WTC11 (cell line): ENCODE measurements around the gene PDE4B. TPM values are rescaled to one million over a fixed set of nuclear protein-coding genes. Genes with fewer than 3 reads are reported as not detected.

Experiments used
- ATAC-seq: fragments of 200-7000 bp; cut with Tn5 transposase; 2 replicates; pipeline ENCODE4 v1.10.0; 2021; ENCODE audit warnings: mild to moderate bottlenecking, moderate library complexity
- CTCF ChIA-PET: fragments of 300-600 bp; sonication (Branson Sonifier 250); formaldehyde crosslinking; loops from one replicate; lab custom pipeline; 2021; ENCODE audit warnings: antibody characterized with exemption; lab: Charles Lee
- POLR2A ChIA-PET: fragments of 350-600 bp; sonication (Branson Sonifier 250); formaldehyde crosslinking; loops from one replicate; lab custom pipeline; 2021; ENCODE audit warnings: antibody characterized with exemption; lab: Charles Lee
- DNase-seq: peaks from one replicate; pipeline ENCODE4 v3.0.0; 2021; ENCODE audit warnings: low spot score
- H3K27ac Mint-ChIP-seq: 2 replicates; pipeline ENCODE4 v1.8.0; 2021; ENCODE audit warnings: mixed read lengths
- H3K27me3 Mint-ChIP-seq: 2 replicates; pipeline ENCODE4 v1.8.0; 2021; ENCODE audit warnings: low read depth, mild to moderate bottlenecking, moderate library complexity, mixed read lengths
- H3K36me3 Mint-ChIP-seq: 2 replicates; pipeline ENCODE4 v1.8.0; 2021; ENCODE audit warnings: mixed read lengths
- H3K4me1 Mint-ChIP-seq: 2 replicates; pipeline ENCODE4 v1.8.0; 2022; ENCODE audit warnings: mixed read lengths
- H3K4me3 Mint-ChIP-seq: 2 replicates; pipeline ENCODE4 v1.8.0; 2021; ENCODE audit warnings: mild to moderate bottlenecking, moderate library complexity, mixed read lengths
- H3K9me3 Mint-ChIP-seq: 2 replicates; pipeline ENCODE4 v1.8.0; 2021; ENCODE audit warnings: mixed read lengths
- CREB1 ChIP-seq: sonication (generic); formaldehyde crosslinking; IDR thresholded peaks from 2 replicates; pipeline ENCODE4 v1.8.0; 2023; ENCODE audit warnings: mild to moderate bottlenecking, missing genetic modification reagents
- GABPB1 ChIP-seq: sonication (generic); formaldehyde crosslinking; IDR thresholded peaks from 2 replicates; pipeline ENCODE4 v1.8.1; 2023; ENCODE audit warnings: mild to moderate bottlenecking, missing genetic modification reagents
- GTF2I ChIP-seq: fragments of 250-450 bp; sonication (Bioruptor Pico); conservative IDR thresholded peaks from 2 replicates; pipeline ENCODE4 v1.4.0; 2021; ENCODE audit warnings: mild to moderate bottlenecking
- MXD4 ChIP-seq: fragments of 250-450 bp; sonication (Bioruptor Pico); IDR thresholded peaks from 2 replicates; pipeline ENCODE4 v1.8.0; 2021; ENCODE audit warnings: mild to moderate bottlenecking, moderate library complexity, borderline replicate concordance
- NFATC4 ChIP-seq: fragments of 250-450 bp; sonication (Bioruptor Pico); IDR thresholded peaks from 2 replicates; pipeline ENCODE4 v1.9.0; 2021; ENCODE audit warnings: mild to moderate bottlenecking
- SMAD3 ChIP-seq: sonication (generic); formaldehyde crosslinking; IDR thresholded peaks from 2 replicates; pipeline ENCODE4 v1.8.0; 2022; ENCODE audit warnings: missing genetic modification reagents, mild to moderate bottlenecking, borderline replicate concordance
- SMAD4 ChIP-seq: sonication (generic); formaldehyde crosslinking; IDR thresholded peaks from 2 replicates; pipeline ENCODE4 v1.8.0; 2022; ENCODE audit warnings: mild to moderate bottlenecking, missing genetic modification reagents
- total RNA-seq: library from RNA; stranded (reverse); gene quantifications from 3 replicates; pipeline ENCODE4 v1.2.3, GENCODE V29; 2021
- TF ChIP-seq, protein P1 (sequence below): sonication (generic); formaldehyde crosslinking; IDR thresholded peaks from 2 replicates; pipeline ENCODE4 v1.8.1; 2023; ENCODE audit warnings: mild to moderate bottlenecking, missing genetic modification reagents, borderline replicate concordance
- TF ChIP-seq, protein P2 (sequence below): sonication (generic); formaldehyde crosslinking; IDR thresholded peaks from 2 replicates; pipeline ENCODE4 v1.8.1; 2022; ENCODE audit warnings: low read depth, mild to moderate bottlenecking, moderate library complexity, missing genetic modification reagents, borderline replicate concordance
- TF ChIP-seq, protein P3 (sequence below): sonication (generic); formaldehyde crosslinking; IDR thresholded peaks from 2 replicates; pipeline ENCODE4 v1.8.1; 2023; ENCODE audit warnings: mild to moderate bottlenecking, missing genetic modification reagents, moderate library complexity
- TF ChIP-seq, protein P4 (sequence below): sonication (generic); formaldehyde crosslinking; IDR thresholded peaks from 2 replicates; pipeline ENCODE4 v1.8.0; 2022; ENCODE audit warnings: mild to moderate bottlenecking, missing genetic modification reagents
- TF ChIP-seq, protein P5 (sequence below): sonication (generic); formaldehyde crosslinking; IDR thresholded peaks from 2 replicates; pipeline ENCODE4 v1.8.0; 2023; ENCODE audit warnings: missing genetic modification reagents
- TF ChIP-seq, protein P6 (sequence below): fragments of 250-450 bp; sonication (Bioruptor Pico); IDR thresholded peaks from 2 replicates; pipeline ENCODE4 v1.9.0; 2021; ENCODE audit warnings: moderate library complexity, mild to moderate bottlenecking, inconsistent platforms, borderline replicate concordance
- TF ChIP-seq, protein P7 (sequence below): sonication (generic); formaldehyde crosslinking; IDR thresholded peaks from 2 replicates; pipeline ENCODE4 v1.8.0; 2022; ENCODE audit warnings: mild to moderate bottlenecking, missing genetic modification reagents
- TF ChIP-seq, protein P8 (sequence below): sonication (generic); formaldehyde crosslinking; IDR thresholded peaks from 2 replicates; pipeline ENCODE4 v1.8.0; 2023; ENCODE audit warnings: mild to moderate bottlenecking, missing genetic modification reagents

The PDE4B gene
- total RNA-seq, 1 experiment from 2014 or later, result 8.0 TPM

DNA sequence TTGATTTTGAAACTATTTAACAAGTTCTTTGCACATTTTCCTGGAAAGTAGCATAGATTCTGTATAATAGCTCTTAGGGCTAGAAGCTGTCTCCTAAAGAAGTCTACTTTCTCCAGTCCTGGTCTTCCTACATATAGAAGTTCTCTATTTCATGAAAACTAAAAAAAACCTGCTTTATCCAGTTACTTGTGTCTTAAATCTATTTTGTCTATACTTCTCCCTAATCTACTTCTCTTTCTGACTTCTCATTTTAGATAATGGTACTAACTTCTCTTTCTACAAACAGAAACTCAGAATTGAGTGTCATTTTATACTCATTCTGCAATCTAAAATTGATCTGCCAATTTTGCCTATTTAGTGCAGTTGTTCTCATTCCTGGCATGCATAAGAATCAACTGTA lies 28.7 kb downstream of the PDE4B start:
- TF ChIP-seq SMAD4 (CRISPR knock-in tag), result no peak
- TF ChIP-seq, protein P1, sequence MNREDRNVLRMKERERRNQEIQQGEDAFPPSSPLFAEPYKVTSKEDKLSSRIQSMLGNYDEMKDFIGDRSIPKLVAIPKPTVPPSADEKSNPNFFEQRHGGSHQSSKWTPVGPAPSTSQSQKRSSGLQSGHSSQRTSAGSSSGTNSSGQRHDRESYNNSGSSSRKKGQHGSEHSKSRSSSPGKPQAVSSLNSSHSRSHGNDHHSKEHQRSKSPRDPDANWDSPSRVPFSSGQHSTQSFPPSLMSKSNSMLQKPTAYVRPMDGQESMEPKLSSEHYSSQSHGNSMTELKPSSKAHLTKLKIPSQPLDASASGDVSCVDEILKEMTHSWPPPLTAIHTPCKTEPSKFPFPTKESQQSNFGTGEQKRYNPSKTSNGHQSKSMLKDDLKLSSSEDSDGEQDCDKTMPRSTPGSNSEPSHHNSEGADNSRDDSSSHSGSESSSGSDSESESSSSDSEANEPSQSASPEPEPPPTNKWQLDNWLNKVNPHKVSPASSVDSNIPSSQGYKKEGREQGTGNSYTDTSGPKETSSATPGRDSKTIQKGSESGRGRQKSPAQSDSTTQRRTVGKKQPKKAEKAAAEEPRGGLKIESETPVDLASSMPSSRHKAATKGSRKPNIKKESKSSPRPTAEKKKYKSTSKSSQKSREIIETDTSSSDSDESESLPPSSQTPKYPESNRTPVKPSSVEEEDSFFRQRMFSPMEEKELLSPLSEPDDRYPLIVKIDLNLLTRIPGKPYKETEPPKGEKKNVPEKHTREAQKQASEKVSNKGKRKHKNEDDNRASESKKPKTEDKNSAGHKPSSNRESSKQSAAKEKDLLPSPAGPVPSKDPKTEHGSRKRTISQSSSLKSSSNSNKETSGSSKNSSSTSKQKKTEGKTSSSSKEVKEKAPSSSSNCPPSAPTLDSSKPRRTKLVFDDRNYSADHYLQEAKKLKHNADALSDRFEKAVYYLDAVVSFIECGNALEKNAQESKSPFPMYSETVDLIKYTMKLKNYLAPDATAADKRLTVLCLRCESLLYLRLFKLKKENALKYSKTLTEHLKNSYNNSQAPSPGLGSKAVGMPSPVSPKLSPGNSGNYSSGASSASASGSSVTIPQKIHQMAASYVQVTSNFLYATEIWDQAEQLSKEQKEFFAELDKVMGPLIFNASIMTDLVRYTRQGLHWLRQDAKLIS, result no peak
- TF ChIP-seq, protein P2, sequence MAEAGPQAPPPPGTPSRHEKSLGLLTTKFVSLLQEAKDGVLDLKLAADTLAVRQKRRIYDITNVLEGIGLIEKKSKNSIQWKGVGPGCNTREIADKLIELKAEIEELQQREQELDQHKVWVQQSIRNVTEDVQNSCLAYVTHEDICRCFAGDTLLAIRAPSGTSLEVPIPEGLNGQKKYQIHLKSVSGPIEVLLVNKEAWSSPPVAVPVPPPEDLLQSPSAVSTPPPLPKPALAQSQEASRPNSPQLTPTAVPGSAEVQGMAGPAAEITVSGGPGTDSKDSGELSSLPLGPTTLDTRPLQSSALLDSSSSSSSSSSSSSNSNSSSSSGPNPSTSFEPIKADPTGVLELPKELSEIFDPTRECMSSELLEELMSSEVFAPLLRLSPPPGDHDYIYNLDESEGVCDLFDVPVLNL (CRISPR knock-in tag), result no peak
- TF ChIP-seq, protein P3, sequence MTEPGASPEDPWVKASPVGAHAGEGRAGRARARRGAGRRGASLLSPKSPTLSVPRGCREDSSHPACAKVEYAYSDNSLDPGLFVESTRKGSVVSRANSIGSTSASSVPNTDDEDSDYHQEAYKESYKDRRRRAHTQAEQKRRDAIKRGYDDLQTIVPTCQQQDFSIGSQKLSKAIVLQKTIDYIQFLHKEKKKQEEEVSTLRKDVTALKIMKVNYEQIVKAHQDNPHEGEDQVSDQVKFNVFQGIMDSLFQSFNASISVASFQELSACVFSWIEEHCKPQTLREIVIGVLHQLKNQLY, result no peak
- TF ChIP-seq NFATC4 (CRISPR knock-in tag), result no peak
- TF ChIP-seq, protein P4, sequence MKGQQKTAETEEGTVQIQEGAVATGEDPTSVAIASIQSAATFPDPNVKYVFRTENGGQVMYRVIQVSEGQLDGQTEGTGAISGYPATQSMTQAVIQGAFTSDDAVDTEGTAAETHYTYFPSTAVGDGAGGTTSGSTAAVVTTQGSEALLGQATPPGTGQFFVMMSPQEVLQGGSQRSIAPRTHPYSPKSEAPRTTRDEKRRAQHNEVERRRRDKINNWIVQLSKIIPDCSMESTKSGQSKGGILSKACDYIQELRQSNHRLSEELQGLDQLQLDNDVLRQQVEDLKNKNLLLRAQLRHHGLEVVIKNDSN (CRISPR knock-in tag), result no peak
- TF ChIP-seq, protein P5, sequence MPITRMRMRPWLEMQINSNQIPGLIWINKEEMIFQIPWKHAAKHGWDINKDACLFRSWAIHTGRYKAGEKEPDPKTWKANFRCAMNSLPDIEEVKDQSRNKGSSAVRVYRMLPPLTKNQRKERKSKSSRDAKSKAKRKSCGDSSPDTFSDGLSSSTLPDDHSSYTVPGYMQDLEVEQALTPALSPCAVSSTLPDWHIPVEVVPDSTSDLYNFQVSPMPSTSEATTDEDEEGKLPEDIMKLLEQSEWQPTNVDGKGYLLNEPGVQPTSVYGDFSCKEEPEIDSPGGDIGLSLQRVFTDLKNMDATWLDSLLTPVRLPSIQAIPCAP, result no peak
- TF ChIP-seq, protein P6, sequence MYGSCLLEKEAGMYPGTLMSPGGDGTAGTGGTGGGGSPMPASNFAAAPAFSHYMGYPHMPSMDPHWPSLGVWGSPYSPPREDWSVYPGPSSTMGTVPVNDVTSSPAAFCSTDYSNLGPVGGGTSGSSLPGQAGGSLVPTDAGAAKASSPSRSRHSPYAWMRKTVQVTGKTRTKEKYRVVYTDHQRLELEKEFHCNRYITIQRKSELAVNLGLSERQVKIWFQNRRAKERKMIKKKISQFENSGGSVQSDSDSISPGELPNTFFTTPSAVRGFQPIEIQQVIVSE, result no peak
- TF ChIP-seq, protein P7, sequence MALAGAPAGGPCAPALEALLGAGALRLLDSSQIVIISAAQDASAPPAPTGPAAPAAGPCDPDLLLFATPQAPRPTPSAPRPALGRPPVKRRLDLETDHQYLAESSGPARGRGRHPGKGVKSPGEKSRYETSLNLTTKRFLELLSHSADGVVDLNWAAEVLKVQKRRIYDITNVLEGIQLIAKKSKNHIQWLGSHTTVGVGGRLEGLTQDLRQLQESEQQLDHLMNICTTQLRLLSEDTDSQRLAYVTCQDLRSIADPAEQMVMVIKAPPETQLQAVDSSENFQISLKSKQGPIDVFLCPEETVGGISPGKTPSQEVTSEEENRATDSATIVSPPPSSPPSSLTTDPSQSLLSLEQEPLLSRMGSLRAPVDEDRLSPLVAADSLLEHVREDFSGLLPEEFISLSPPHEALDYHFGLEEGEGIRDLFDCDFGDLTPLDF, result no peak
- TF ChIP-seq MXD4 (CRISPR knock-in tag), result no peak
- no peak for TF ChIP-seq CREB1 (CRISPR knock-in tag)
- no peak for TF ChIP-seq GTF2I
- no peak for TF ChIP-seq SMAD3 (CRISPR knock-in tag)
- TF ChIP-seq GABPB1 (CRISPR knock-in tag), result no peak
- TF ChIP-seq, protein P8, sequence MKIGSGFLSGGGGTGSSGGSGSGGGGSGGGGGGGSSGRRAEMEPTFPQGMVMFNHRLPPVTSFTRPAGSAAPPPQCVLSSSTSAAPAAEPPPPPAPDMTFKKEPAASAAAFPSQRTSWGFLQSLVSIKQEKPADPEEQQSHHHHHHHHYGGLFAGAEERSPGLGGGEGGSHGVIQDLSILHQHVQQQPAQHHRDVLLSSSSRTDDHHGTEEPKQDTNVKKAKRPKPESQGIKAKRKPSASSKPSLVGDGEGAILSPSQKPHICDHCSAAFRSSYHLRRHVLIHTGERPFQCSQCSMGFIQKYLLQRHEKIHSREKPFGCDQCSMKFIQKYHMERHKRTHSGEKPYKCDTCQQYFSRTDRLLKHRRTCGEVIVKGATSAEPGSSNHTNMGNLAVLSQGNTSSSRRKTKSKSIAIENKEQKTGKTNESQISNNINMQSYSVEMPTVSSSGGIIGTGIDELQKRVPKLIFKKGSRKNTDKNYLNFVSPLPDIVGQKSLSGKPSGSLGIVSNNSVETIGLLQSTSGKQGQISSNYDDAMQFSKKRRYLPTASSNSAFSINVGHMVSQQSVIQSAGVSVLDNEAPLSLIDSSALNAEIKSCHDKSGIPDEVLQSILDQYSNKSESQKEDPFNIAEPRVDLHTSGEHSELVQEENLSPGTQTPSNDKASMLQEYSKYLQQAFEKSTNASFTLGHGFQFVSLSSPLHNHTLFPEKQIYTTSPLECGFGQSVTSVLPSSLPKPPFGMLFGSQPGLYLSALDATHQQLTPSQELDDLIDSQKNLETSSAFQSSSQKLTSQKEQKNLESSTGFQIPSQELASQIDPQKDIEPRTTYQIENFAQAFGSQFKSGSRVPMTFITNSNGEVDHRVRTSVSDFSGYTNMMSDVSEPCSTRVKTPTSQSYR (CRISPR knock-in tag), result no peak
- no peaks in the 10 kb centered on the region for H3K27me3 Mint-ChIP-seq
- H3K36me3 Mint-ChIP-seq, result no peaks in the 10 kb centered on the region
- ChIA-PET POLR2A (interaction anchor here (0.6 kb wide), 2 partner anchors 24 to 1477 kb away, joined by 3 to 8 read pairs; no protein-coding TSS in a partner anchor), CTCF (no interaction called here)
- DNase-seq (no peak), ATAC-seq (no peak)
- no peak overlapping the region for H3K4me3 Mint-ChIP-seq
- H3K9me3 Mint-ChIP-seq, result no peaks in the 10 kb centered on the region
- no peaks in the 10 kb centered on the region for H3K4me1 Mint-ChIP-seq
- no peak overlapping the region for H3K27ac Mint-ChIP-seq
